ENCODE data around the gene ST8SIA6. TPM values are rescaled to one million over a fixed set of nuclear protein-coding genes. Genes with fewer than 3 reads are reported as not detected.
"Not testable (repeated sequence)": the region's sequence is repeated elsewhere in the genome, so short reads cannot be mapped to it uniquely, and the experiment has no call there.

Gene ST8SIA6
- total RNA-seq, 1 donor from 2014 or later: 0.34 TPM

GRCh38 chr10:17457083-17457482 lies 2.7 kb upstream of the ST8SIA6 start:
- DNase-seq: no peak

- no peak for DNase-seq
Observed at GRCh38 chr10:17456032-17456548, 1.7 kb upstream of the ST8SIA6 start.

GRCh38 chr10:17455015-17455520 lies 673 bp upstream of the ST8SIA6 start:
- no peak for DNase-seq

GRCh38 chr10:17453373-17454091 lies 863 bp downstream of the ST8SIA6 start:
- DNase-seq: peak; percentile 60

GRCh38 chr10:17453035-17453372 lies 1.4 kb downstream of the ST8SIA6 start:
- DNase-seq: no peak

- DNase-seq: no peak
Observed at GRCh38 chr10:17452060-17452841, 2.1 kb downstream of the ST8SIA6 start.

GRCh38 chr10:17450024-17450423 lies 4.4 kb downstream of the ST8SIA6 start:
- DNase-seq: no peak

- no peak for DNase-seq
Observed at GRCh38 chr10:17445400-17445998, 8.9 kb downstream of the ST8SIA6 start.

- DNase-seq: no peak
Observed at GRCh38 chr10:17444388-17444714, 10.0 kb downstream of the ST8SIA6 start.

GRCh38 chr10:17443707-17444387 lies 10.5 kb downstream of the ST8SIA6 start:
- DNase-seq: peak; percentile 46

GRCh38 chr10:17438583-17438982 lies 15.8 kb downstream of the ST8SIA6 start:
- no peak for DNase-seq

GRCh38 chr10:17436578-17436977 lies 17.8 kb downstream of the ST8SIA6 start:
- DNase-seq: not testable (repeated sequence)

- no peak for DNase-seq
Observed at GRCh38 chr10:17435953-17436352, 18.4 kb downstream of the ST8SIA6 start.

GRCh38 chr10:17435187-17435586 lies 19.2 kb downstream of the ST8SIA6 start:
- no peak for DNase-seq

GRCh38 chr10:17432723-17433122 lies 21.7 kb downstream of the ST8SIA6 start:
- peak; percentile 35 for DNase-seq

- DNase-seq: peak; percentile 34
Observed at GRCh38 chr10:17431871-17432311, 22.5 kb downstream of the ST8SIA6 start.

GRCh38 chr10:17430647-17431355 lies 23.6 kb downstream of the ST8SIA6 start:
- peak; percentile 89 for DNase-seq

GRCh38 chr10:17429490-17429889 lies 24.9 kb downstream of the ST8SIA6 start:
- no peak for DNase-seq

- no peak for DNase-seq
Observed at GRCh38 chr10:17428351-17429097, 25.9 kb downstream of the ST8SIA6 start.

- DNase-seq: no peak
Observed at GRCh38 chr10:17427666-17428350, 26.6 kb downstream of the ST8SIA6 start.

- no peak for DNase-seq
Observed at GRCh38 chr10:17427201-17427600, 27.2 kb downstream of the ST8SIA6 start.

All from dermis blood vessel endothelial cell (primary cell).